Cerebellar nuclear complex (tissue), 1 donor: ENCODE data around the gene SPRY1.
A peak's percentile ranks its signal among the peaks of the same experiment; 100 is the strongest.

ENCODE experiments used
- DNase-seq, 2 experiments: peaks; one replicate each; lab custom pipeline; 2025; lab: John Stamatoyannopoulos, UW

The SPRY1 gene

GRCh38 chr4:123396307-123397143, at the start of gene SPRY1:
Gene SPRY1 (plus strand): TSS chr4:123396795. CDS start chr4:123401592, 4,797 bp downstream.
- peak; percentile 15 to 77 for DNase-seq

DNA sequence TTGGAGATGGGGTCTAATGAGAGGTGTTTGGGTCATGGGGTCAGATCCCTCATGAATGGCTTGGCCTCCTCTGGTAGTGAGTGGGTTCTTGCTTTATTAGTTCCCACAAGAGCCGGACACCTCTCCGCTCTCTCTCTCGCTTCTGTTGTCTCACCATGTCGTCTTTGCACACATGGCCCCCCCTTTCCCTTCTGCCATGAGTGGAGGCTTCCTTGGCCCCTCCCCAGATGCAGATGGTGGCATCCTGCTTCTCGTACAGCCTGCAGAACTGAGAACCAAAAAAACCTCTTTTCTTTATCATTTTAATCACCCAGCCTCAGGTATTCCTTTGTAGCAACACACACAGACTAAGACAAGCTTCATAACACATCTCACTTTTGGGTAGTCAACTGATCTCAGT, 49.6 kb upstream of the SPRY1 start:
- no peak for DNase-seq

DNA sequence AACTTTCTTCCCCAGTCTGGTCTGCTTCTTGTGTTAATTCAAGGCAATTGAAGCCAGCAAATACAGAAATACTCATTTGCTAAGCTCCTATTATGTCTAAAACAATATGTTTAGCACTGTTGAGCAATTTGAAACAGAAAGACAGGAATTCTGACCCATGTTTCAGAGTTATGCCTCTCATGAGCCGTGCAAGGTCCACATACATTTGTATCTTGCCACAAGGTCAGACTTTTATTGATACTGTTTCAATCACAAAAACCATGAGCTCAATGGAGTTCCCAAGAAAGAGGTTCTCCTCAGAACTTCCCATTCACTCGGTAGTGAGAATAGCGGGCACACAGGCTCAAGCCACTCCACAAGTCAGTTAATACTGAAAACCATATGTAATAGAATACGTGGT, 47.6 kb upstream of the SPRY1 start:
- DNase-seq: no peak

- DNase-seq: no peak
Measured at GRCh38 chr4:123349421-123350190, 47.0 kb upstream of the SPRY1 start.

DNA sequence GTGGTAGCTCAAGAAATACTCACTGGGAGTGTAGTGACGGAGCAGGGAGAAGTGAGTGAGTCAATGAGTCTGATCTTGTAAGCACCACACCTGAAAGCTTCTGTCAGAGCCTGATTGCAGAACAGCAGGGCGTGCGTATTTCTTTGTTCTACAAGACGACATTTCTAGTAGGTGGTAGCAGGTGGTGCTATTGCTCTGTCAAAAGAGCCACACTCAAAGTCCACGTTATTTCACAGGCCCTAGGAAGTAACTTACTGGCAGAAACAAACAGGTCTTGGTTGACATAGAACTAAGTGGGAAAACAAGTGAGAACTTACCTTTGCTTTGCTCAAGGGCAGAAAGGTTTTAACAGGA, 46.4 kb upstream of the SPRY1 start:
- DNase-seq: no peak

DNA sequence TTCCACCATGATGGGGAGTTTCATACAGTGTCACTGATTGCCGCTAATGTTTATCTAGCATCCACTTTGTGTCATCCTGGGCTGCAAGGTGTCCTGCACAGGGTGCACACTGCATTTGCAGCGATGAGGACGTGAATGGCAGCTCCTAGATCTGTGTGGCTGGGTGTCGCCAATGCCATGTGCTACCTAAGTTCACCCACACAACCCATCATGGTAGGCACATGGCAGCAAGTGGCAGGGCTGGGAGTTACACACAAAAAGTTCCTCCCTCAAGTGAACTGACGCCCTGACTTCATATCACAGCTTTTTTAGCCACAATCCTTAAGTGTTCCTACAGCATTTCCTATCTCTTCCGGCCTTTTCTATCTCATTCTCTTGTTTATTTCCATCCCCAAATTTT, 45.9 kb upstream of the SPRY1 start:
- DNase-seq: no peak

DNA sequence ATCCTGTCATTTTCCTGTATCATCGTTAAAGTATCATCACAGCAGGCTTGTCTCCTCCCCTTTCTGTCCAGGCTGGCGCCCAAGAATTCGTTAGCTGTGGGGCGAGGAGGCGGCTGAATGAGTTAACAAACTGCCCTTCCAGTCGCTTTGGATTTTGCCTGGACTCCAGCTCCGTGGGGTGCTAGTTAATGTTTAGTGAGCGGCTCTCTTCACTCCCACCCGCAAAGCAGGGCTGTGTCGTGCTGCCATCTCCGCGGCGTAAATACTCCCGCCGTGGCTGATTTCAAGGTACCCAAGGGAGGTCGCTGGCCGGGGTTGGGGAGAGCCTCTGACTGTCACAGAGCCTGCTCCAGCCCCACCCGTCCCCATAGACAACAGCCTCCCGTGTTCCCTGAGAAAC, 44.9 kb upstream of the SPRY1 start:
- no peak for DNase-seq

DNA sequence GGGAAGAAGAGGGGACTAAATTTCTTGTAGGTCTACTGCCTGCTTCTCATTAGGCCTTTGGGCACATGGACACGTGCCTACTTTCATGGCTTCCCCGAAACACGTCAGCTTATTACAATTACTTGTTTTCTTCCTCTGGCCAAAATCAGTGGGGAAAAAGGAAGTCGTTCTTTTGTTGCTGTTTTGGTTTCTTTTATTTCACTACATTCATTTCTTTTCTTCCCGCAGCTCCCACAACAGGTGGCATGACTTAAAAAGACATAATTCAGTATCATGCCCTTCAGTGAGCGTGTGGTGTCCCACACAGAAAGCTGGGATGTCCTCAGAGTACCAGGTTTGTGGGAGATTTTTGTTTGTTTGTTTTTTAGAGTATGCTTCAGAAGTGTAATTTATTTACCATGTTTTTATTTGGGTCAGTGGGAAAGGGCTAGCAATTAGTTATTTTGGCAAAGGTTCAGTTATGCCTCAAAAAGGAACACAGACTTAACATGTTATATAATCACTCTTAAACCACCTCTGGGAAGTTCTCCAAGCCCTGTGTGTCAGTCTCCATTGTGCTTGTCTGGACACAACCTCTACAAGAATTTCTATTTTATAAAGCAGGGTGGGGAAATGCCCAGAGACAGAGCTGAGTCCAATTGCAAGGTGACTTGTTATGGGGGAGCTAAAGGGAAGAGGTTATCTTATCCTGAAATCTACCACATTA, 44.2 kb upstream of the SPRY1 start:
- DNase-seq: no peak

- no peak for DNase-seq
Measured at GRCh38 chr4:123352966-123353365, 43.6 kb upstream of the SPRY1 start.

DNA sequence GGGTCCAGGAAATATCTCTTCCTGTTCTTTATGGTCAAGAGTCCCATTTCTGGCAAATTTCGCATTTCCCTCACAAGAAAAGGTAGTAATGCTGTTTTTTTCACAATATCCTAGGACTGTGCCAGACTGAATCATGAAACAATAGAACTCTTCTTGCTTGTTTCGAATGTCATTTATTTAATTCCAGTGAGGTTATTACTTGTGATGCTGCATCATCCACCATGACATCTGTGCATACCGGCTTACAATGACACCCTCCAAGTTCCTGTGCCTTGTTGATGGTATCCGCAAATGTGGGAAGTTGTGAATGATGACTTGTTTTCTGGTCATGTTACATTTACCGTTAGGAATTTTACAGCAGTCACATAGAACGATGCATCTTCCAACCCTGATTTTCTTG, 42.9 kb upstream of the SPRY1 start:
- no peak for DNase-seq

- DNase-seq: no peak
Measured at GRCh38 chr4:123354701-123355100, 41.9 kb upstream of the SPRY1 start.

GRCh38 chr4:123356921-123357320, 39.7 kb upstream of the SPRY1 start:
- no peak for DNase-seq

DNA sequence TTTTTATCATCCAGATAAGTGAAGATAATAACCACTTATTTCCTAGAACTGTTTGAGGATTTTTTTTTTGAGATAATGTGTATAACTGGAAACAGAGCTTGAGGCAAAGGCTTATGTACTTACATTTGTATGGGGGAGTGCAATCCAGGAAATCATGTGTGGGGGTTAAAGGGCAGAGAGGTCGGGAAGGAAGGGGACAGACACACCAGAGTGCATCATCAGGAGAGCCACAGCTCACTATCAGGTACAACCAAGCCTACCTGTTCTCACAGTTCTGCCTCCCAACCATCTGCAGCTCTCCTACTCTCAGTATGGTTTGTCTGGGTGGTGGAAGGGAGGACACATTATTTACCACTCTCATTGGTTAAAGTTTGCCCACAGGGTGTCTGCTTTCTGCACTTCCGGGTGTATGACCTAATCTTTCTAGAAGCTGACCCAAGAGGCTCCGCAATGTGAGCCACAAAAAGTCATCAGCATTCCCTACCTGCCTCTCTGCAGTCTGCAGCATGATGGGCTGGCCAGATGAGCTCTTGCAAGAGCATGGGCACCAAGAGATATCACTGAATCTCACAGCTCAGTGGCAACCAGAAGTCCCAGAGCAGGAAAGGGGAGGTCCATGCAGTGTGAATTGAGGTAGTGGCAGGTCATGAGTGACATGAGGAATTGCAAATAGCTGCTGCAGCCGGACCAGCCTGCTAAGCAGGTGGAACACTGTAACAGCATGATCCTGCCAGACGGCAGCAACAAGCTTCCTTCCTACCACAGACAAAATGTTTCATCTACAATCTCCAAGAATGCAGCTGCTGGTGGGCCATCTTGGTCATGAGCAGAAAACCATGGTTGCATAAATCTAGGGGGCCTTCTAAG, 36.9 kb upstream of the SPRY1 start:
- no peak for DNase-seq

GRCh38 chr4:123361195-123361861, 35.3 kb upstream of the SPRY1 start:
- no peak for DNase-seq

DNA sequence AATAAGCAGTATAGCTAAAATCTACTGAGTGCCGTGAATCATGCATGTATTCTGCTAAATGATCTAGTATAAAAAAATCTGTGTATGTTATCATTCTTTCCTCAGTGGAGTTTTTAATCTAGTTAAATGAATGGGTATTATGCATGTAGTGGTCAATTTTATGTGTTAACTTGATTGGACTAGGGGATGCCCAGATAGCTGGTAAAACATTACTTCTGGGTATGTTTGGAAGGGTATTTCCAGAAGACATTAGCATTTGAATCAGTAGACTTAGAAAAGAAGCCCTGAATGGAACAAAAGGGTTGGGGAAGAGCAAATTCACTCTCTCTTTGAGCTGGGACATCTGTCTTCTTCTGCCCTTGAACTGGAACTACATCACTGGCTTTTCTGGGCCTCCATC, 34.5 kb upstream of the SPRY1 start:
- DNase-seq: no peak

DNA sequence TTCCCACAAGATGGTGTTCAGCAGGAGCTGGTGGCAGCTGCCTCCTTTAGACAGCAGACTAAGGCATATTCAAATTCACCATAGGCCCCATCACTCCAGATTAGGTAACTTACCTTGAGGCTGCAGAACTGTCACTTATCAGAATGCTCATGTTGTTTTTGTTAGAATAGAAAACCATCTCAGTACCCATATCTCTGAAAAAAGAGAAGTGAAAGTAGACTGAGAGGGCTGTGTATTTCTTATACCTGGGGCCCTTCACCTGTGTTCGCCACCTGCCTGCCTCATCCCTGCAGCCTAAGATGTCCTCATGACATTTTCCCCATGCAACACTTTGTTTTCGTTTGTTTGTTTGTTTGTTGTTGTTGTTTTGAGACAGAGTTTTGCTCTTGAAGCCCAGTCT, 32.9 kb upstream of the SPRY1 start:
- DNase-seq: no peak

DNA sequence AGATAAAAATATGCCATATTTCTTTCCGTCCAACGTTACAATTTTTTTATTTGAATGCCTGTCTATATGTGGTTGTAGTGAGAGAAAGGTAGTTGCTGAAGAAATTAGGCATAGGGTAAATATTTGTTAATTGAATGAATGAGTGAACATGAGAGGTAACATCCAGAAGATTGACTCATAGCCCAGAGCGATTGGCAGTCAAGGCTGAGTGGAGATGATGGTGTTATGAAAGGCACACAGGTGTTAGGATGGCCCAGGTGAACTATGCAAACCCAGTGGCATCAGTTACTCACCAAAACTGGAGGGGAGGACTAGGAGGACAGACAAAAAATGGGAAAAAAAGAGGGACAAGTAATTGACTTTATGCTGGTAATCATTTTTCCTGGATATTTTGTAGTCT, 31.7 kb upstream of the SPRY1 start:
- no peak for DNase-seq

- no peak for DNase-seq
Measured at GRCh38 chr4:123365412-123365811, 31.2 kb upstream of the SPRY1 start.

- no peak for DNase-seq
Measured at GRCh38 chr4:123366144-123366748, 30.3 kb upstream of the SPRY1 start.

GRCh38 chr4:123378794-123379193, 17.8 kb upstream of the SPRY1 start:
- DNase-seq: no peak

DNA sequence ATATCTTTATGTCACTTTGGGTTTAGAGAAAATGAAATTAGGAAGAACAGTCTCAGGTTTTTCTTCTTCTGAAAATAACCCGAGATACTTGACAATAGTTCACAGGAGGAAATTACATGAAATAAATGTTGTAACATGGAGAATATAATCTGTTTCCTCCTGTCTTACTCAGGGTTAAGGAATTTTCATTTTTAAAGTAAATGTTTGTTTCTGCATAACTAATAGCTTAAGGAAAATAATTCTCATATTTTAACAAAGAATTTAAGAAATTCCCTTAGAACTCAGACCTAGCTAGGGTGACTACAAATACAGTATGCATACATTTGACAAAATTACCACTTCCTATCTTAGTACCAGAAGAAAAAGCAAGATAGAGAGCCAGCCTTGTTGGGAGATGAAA, 17.2 kb upstream of the SPRY1 start:
- no peak for DNase-seq
